Neural progenitor cell (in vitro differentiated cells): ENCODE measurements around the gene CDH20. TPM values are rescaled to one million over a fixed set of nuclear protein-coding genes. Genes with fewer than 3 reads are reported as not detected.
A peak's percentile ranks its signal among the peaks of the same experiment; 100 is the strongest.

Experiments
- DNase-seq: peaks from one replicate; pipeline ENCODE4 v3.0.0-alpha.2; 2016; ENCODE audit warnings: low spot score
- H2AFZ ChIP-seq: fragments of 200-600 bp; sonication (generic); replicated peaks from 2 replicates; pipeline ENCODE4 v1.6.1; 2016; ENCODE audit warnings: antibody characterized with exemption
- H3F3A ChIP-seq: fragments of 200-600 bp; sonication (generic); 2 replicates; pipeline ENCODE4 v1.6.1; 2016; ENCODE audit warnings: antibody characterized with exemption, low read depth
- H3K27ac ChIP-seq: fragments of 200-600 bp; sonication (generic); 2 replicates; pipeline ENCODE4 v1.5.1; 2016; ENCODE audit warnings: mild to moderate bottlenecking
- H3K27me3 ChIP-seq: fragments of 200-600 bp; sonication (generic); 2 replicates; pipeline ENCODE4 v1.6.1; 2016; ENCODE audit warnings: mild to moderate bottlenecking, moderate library complexity
- H3K36me3 ChIP-seq: fragments of 200-600 bp; sonication (generic); 2 replicates; pipeline ENCODE4 v1.5.1; 2016
- H3K4me1 ChIP-seq: fragments of 200-600 bp; sonication (generic); 2 replicates; pipeline ENCODE4 v1.6.1; 2016; ENCODE audit warnings: mixed run types
- H3K4me2 ChIP-seq: fragments of 200-600 bp; sonication (generic); 2 replicates; pipeline ENCODE4 v1.6.1; 2016
- H3K4me3 ChIP-seq: fragments of 200-600 bp; sonication (generic); 2 replicates; pipeline ENCODE4 v1.5.1; 2016
- H3K79me2 ChIP-seq: fragments of 200-600 bp; sonication (generic); 2 replicates; pipeline ENCODE4 v1.6.1; 2016; ENCODE audit warnings: low read depth
- H3K9ac ChIP-seq: fragments of 200-600 bp; sonication (generic); 2 replicates; pipeline ENCODE4 v1.6.1; 2016
- H3K9me3 ChIP-seq: fragments of 200-600 bp; sonication (generic); 2 replicates; pipeline ENCODE4 v1.5.1; 2016; ENCODE audit warnings: low read depth
- H4K20me1 ChIP-seq: fragments of 200-600 bp; sonication (generic); 2 replicates; pipeline ENCODE4 v1.6.1; 2016; ENCODE audit warnings: low read depth
- H3K27ac Mint-ChIP-seq: 3 replicates; pipeline ENCODE4 v1.8.0; 2021; ENCODE audit warnings: mixed read lengths
- H3K27me3 Mint-ChIP-seq: 2 replicates; pipeline ENCODE4 v1.8.0; 2022; ENCODE audit warnings: low read depth, mild to moderate bottlenecking, inconsistent platforms, moderate library complexity, mixed read lengths; ENCODE audit not compliant: insufficient read depth
- H3K36me3 Mint-ChIP-seq: 3 replicates; pipeline ENCODE4 v1.8.0; 2021; ENCODE audit warnings: mixed read lengths
- H3K4me1 Mint-ChIP-seq: 3 replicates; pipeline ENCODE4 v1.8.0; 2021; ENCODE audit warnings: mixed read lengths
- H3K4me3 Mint-ChIP-seq: 3 replicates; pipeline ENCODE4 v1.8.0; 2021; ENCODE audit warnings: mild to moderate bottlenecking, moderate library complexity, mixed read lengths
- H3K9me3 Mint-ChIP-seq: 3 replicates; pipeline ENCODE4 v1.8.0; 2020; ENCODE audit warnings: mixed read lengths
- CTCF ChIP-seq: fragments of 200-600 bp; sonication (generic); IDR thresholded peaks from 2 replicates; pipeline ENCODE4 v1.5.1; 2017; ENCODE audit warnings: antibody characterized with exemption, mild to moderate bottlenecking
- EZH2 ChIP-seq: fragments of 200-600 bp; sonication (generic); IDR thresholded peaks from 2 replicates; pipeline ENCODE4 v1.6.1; 2017; ENCODE audit warnings: antibody characterized with exemption, mild to moderate bottlenecking, moderate library complexity
- EZH2phosphoT487 ChIP-seq: fragments of 200-600 bp; sonication (generic); IDR thresholded peaks from 2 replicates; pipeline ENCODE4 v1.6.1; 2017; ENCODE audit warnings: antibody characterized with exemption
- total RNA-seq: library from RNA; depleted of rRNA; stranded (reverse); fragments of >200 nt; gene quantifications from 2 replicates; pipeline ENCODE4 v1.2.3, GENCODE V29; 2015; ENCODE audit warnings: low replicate concordance

The CDH20 gene
- total RNA-seq, 1 donor from 2014 or later: 1.6 TPM

DNA sequence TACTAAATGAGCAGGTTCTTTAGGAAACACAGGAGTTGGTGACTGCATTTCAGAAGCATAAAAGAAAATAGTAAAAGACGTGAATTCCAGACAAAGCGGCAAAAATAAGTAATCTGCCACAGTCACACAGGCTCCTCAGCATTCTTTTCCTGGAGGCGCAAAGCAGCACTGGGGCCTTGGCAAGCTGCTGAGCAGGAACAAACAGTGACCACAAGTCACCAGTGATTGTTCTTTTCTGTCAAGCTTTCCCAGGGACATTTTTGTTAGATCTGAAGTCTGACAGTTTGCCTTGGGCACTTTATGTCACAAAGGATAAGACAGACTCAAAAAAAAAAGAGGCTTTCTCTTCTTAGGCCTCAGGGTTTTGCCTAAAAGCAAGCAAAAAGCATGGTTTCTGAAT lies 216.2 kb downstream of the CDH20 start:
- Histone ChIP-seq H3K4me3 (no peak overlapping the region), H3K9ac (no peak overlapping the region), H3K27ac (no peak overlapping the region), H3K9me3 (no peaks in the 10 kb centered on the region), H3K36me3 (no peaks in the 10 kb centered on the region), H2AFZ (no peak overlapping the region), H3K79me2 (no peaks in the 10 kb centered on the region), H3K27me3 (no peaks in the 10 kb centered on the region), H3K4me2 (no peak overlapping the region), H4K20me1 (no peaks in the 10 kb centered on the region), H3F3A (no peaks in the 10 kb centered on the region), H3K4me1 (peaks cover 4% of the 10 kb centered on the region)
- no peak overlapping the region for H3K4me3 Mint-ChIP-seq
- peaks cover 31% of the 10 kb centered on the region for H3K4me1 Mint-ChIP-seq
- H3K27ac Mint-ChIP-seq: no peak overlapping the region
- no peaks in the 10 kb centered on the region for H3K9me3 Mint-ChIP-seq
- peaks cover 3% of the 10 kb centered on the region for H3K27me3 Mint-ChIP-seq
- no peak for DNase-seq
- TF ChIP-seq CTCF: no peak
- no peak for TF ChIP-seq EZH2
- no peak for TF ChIP-seq EZH2phosphoT487
- peaks cover 5% of the 10 kb centered on the region for H3K36me3 Mint-ChIP-seq

DNA sequence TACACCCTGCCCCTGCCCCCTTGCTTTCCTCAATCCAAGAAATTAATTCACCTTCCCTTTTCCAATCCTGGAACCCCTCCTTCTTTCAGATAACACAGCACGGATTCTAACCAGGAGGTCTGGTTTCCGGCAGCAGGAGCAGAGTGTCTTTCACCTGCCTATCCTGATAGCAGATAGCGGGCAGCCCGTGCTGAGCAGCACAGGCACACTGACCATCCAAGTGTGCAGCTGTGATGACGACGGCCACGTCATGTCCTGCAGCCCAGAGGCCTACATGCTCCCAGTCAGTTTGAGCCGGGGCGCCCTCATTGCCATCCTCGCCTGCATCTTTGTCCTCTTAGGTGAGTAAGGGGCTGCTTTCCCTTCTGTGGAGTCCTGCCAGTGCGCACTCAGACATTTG lies 216.7 kb downstream of the CDH20 start:
- H3F3A ChIP-seq: no peaks in the 10 kb centered on the region
- peaks cover 4% of the 10 kb centered on the region for H3K4me1 ChIP-seq
- no peak overlapping the region for H3K9ac ChIP-seq
- no peak overlapping the region for H3K27ac ChIP-seq
- Mint-ChIP-seq H3K36me3 (peaks cover 5% of the 10 kb centered on the region), H3K27ac (peak overlapping the region; percentile 48), H3K27me3 (peaks cover 3% of the 10 kb centered on the region), H3K4me1 (peaks cover 27% of the 10 kb centered on the region), H3K9me3 (peaks cover 3% of the 10 kb centered on the region), H3K4me3 (no peak overlapping the region)
- H3K27me3 ChIP-seq: no peaks in the 10 kb centered on the region
- no peak for DNase-seq
- no peaks in the 10 kb centered on the region for H3K36me3 ChIP-seq
- TF ChIP-seq EZH2phosphoT487 (no peak), CTCF (no peak), EZH2 (no peak)
- H4K20me1 ChIP-seq: no peaks in the 10 kb centered on the region
- H3K79me2 ChIP-seq: no peaks in the 10 kb centered on the region
- no peak overlapping the region for H2AFZ ChIP-seq
- no peaks in the 10 kb centered on the region for H3K9me3 ChIP-seq
- no peak overlapping the region for H3K4me2 ChIP-seq
- H3K4me3 ChIP-seq: no peak overlapping the region

GRCh38 chr18:61551586-61551985 lies 218.4 kb downstream of the CDH20 start:
- H3K4me3 ChIP-seq: no peak overlapping the region
- H3K9ac ChIP-seq: no peak overlapping the region
- peaks cover 27% of the 10 kb centered on the region for H3K4me1 Mint-ChIP-seq
- H3K4me2 ChIP-seq: no peak overlapping the region
- peaks cover 3% of the 10 kb centered on the region for H3K27me3 Mint-ChIP-seq
- no peaks in the 10 kb centered on the region for H3K36me3 ChIP-seq
- H3K27ac Mint-ChIP-seq: no peak overlapping the region
- no peaks in the 10 kb centered on the region for H3K27me3 ChIP-seq
- H3F3A ChIP-seq: no peaks in the 10 kb centered on the region
- H3K36me3 Mint-ChIP-seq: peaks cover 7% of the 10 kb centered on the region
- H4K20me1 ChIP-seq: no peaks in the 10 kb centered on the region
- H3K27ac ChIP-seq: no peak overlapping the region
- H3K4me3 Mint-ChIP-seq: no peak overlapping the region
- no peaks in the 10 kb centered on the region for H3K79me2 ChIP-seq
- TF ChIP-seq EZH2phosphoT487 (no peak), EZH2 (no peak), CTCF (peak; percentile 80)
- DNase-seq: peak; percentile 81
- peaks cover 4% of the 10 kb centered on the region for H3K4me1 ChIP-seq
- no peaks in the 10 kb centered on the region for H3K9me3 ChIP-seq
- no peak overlapping the region for H2AFZ ChIP-seq
- peaks cover 3% of the 10 kb centered on the region for H3K9me3 Mint-ChIP-seq
